Adipose tissue (tissue), 3 donors: ENCODE measurements around the gene RAB40C. TPM values are rescaled to one million over a fixed set of nuclear protein-coding genes. Genes with fewer than 3 reads are reported as not detected.
"Not testable (repeated sequence)": the region's sequence is repeated elsewhere in the genome, so short reads cannot be mapped to it uniquely, and the experiment has no call there.

Source experiments
- H3K27ac ChIP-seq: one replicate; pipeline ENCODE4 v1.5.1; 2013; ENCODE audit warnings: low read depth, low read length
- WGBS, 3 donors: extraction: QIAGEN DNeasy Blood & Tissue Kit; methylation state at CpG; one replicate each; pipeline ENCODE4 v1.1.7; 2013; 5-methylcytosine and 5-hydroxymethylcytosine counted together
- polyA plus RNA-seq, 3 donors: library from polyadenylated mRNA; stranded (reverse); fragments of 200-250 nt; gene quantifications; one replicate each; pipeline ENCODE4 v1.2.3, GENCODE V29; 2013
- donor health status: healthy with polysubstance abuse.
- donor health status: Bipolar disorder and iron deficiency.
- donor health status: healthy.

RAB40C gene
- polyA plus RNA-seq, 3 donors = 16.0 to 42.5 (median 21.2) TPM

GRCh38 chr16:596736-597060, 6.8 kb downstream of the RAB40C start:
- no peak overlapping the region for H3K27ac ChIP-seq
- 66 to 94% (median 92%) methylated on average over 12 of the region's 12 CpGs for WGBS, 3 donors

DNA sequence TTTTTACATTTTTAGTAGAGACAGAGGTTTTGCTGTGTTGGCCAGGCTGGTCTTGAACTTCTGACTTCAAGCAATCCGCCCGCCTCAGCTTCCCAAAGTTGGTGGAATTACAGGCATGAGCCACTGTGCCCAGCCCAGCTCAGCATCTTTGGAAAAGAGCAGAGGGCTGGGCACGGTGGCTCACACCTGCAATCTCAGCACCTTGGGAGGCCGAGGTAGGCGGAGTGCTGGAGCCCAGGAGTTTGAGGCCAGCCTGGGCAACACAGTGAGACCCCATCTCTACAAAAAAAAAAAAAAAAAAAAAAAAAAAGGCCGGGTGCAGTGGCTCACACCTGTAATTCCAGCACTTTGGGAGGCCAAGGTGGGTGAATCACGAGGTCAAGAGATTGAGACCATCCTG, 7.8 kb downstream of the RAB40C start:
- H3K27ac ChIP-seq = not testable (repeated sequence)
- whole genome bisulfite sequencing, 3 donors = 95 to 99% (median 98%) methylated on average over 6 to 7 of the region's 7 CpGs

DNA sequence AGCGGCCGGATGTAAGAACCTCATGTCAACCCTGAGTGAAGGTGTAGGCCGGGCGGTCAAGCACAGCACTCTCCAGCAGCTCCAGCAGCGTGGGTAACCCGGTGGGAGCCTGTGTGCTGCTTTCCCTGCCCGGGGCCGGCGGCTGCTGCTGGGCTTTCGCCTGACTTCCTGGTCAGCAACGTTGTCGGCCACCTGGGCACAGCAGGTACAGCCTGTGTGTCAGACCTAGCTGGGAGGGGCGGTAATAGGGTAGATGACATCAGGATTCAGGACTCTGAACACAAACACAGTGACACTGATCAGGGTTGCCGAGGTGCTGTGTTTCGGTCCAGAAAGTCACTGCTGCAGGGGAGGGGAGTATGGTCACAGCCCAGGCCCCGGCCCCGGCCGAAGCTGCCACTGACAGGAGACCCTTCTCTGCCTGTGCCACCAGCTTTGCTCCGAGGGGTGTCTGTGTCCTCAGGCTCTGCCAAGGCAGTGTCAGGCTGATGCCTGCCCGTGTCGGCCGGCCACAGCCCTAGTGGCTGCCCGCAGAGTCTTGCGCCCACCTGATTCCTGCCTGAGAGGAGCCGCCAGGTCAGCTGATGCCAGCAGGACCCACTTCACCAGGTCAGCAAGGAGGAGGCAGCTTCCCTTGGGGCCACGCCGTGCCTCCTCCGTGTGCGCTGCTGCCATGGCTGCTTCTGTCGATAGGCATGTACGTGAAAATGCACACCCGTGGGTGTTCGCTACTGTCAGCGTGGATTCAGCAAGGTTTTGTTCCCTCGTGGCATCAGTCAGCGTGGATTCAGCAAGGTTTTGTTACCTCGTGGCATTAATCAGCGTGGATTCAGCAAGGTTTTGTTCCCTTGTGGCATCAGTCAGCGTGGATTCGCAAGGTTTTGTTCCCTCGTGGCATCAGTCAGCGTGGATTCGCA, 9.2 kb downstream of the RAB40C start:
- WGBS, 3 donors = 95 to 97% (median 96%) methylated on average over 39 to 43 of the region's 43 CpGs
- no peak overlapping the region for H3K27ac ChIP-seq

DNA sequence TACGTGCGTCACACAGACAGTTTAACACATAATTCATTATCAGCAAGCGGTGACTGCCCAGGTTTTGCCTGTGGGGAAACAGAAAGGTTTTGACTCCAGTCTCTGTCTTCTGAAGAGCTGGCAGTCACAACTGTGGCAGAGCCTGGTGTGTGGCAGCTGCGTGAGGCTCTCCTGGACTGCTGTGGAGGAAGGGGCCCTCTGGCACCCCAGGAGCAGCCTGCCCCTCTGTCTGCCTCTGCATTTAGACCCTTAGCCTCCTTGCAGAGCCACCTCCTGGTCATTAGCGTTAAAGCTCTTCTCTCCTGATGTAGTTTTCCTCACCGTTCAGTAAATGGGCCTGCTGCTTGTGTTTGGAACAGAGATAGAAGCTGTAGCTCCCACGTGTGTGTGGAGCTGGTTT, 10.9 kb downstream of the RAB40C start:
- H3K27ac ChIP-seq = no peak overlapping the region
- 43 to 61% (median 59%) methylated on average over 7 of the region's 7 CpGs for WGBS, 3 donors

DNA sequence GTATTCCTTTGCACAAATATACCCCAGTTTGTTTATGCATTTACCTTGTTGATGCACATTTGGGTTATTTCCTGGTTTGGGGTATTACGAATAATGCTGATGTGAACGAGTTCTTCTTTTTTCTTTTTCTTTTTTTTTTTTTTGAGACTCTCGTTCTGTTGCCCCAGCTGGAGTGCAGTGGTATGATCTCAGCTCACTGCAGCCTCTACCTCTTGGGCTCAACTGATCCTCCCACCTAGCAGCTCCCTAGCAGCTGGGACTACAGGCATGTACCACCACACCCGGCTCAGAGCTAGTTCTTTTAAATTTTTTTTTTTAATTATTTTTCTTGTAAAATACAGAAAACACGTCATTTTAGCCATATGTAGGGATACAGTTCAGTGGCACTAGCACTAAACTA, 14.1 kb downstream of the RAB40C start:
- H3K27ac ChIP-seq = no peak overlapping the region
- 68 to 76% (median 74%) methylated on average over 5 of the region's 5 CpGs for WGBS, 3 donors

GRCh38 chr16:606656-607307, 16.9 kb downstream of the RAB40C start:
- WGBS, 3 donors = 91 to 97% (median 94%) methylated on average over 22 of the region's 22 CpGs
- H3K27ac ChIP-seq = no peak overlapping the region

DNA sequence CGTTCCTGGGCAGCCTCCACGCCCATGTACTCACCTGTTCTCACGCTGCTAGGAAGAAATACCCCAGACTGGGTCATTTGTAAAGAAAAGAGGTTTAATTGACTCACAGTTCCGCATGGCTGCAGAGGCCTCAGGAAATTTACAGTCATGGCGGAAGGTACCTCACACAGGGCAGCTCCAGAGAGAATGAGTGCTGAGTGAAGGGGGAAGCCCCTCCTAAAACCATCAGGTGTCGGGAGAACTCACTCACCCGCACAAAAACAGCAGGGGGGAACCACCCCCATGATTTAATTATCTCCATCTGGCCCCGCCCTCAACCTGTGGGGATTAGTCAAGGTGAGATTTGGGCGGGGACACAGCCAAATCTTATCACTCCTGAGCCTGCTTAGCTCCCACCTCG, 18.2 kb downstream of the RAB40C start:
- WGBS, 3 donors = 76 to 83% (median 77%) methylated on average over 10 of the region's 10 CpGs
- H3K27ac ChIP-seq = no peak overlapping the region

- WGBS, 3 donors = 88 to 93% (median 90%) methylated on average over 13 of the region's 13 CpGs
- no peak overlapping the region for H3K27ac ChIP-seq
Observed at GRCh38 chr16:609316-609715, 19.4 kb downstream of the RAB40C start.

GRCh38 chr16:609984-610383, 20.1 kb downstream of the RAB40C start:
- 86 to 91% (median 89%) methylated on average over 14 of the region's 14 CpGs for WGBS, 3 donors
- no peak overlapping the region for H3K27ac ChIP-seq

DNA sequence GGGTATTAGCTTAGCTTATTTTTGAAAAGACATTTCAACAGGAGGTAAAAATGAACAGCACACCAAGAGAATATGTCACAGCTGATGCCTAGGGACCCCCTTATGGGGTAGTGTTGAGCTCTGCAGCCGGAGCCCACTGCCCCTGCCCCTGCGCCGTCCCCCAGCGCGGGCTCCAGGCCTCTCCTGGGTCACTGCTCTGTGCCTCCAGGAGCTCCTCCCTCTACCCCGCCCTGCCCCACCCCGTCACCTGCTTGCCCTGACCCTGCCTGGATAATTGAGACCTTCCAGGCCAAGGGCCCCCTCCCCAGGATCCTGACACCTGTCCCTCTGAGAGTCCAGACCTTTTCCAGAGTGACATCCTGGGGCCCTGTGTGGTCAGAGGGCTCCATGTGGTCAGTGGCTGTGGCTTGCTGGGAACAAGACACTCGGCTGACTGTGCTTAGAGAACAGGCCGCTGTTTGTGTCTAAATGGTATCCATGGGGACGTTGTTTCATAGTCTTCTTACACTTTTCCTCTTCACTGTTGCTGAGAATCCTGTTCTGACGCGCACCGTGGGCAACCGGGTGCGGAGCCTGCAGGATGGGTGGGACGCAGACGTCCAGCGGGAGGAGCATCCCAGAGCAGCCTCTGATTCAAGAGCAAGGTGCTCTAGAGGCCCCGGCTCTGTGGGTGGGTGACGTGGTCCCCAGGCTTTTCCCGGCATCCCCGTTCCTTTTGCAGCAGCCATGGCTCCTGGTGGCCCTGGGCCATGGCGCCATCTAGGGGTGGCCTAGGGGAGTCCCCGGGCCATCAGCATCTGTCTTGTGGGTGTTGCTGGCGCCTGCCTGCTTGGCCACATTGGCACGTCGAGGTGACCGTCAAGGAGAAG, 20.9 kb downstream of the RAB40C start:
- H3K27ac ChIP-seq = no peak overlapping the region
- 58 to 69% (median 66%) methylated on average over 28 of the region's 28 CpGs for WGBS, 3 donors

DNA sequence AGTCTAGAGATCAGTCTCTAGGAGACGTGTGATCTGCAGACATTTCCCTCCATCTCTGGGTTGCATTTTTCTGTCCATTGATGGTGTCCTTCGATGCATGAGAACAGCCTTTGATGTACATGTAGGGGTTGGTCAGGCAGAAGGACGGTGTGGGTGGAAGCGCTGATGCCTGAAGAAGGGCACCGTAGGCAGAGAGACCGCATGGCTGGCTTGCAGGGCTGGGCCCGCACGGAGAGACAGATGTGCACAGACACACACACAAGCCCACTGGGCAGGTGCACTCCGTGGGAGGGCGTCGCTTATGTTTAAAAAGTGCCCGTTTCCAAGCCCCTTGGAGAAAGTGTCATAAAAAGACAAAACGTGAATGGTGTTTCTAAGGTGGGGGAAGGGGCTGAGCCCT, 25.3 kb downstream of the RAB40C start:
- no peak overlapping the region for H3K27ac ChIP-seq
- 86 to 96% (median 94%) methylated on average over 13 of the region's 13 CpGs for WGBS, 3 donors

GRCh38 chr16:616733-617586, 27.1 kb downstream of the RAB40C start:
- H3K27ac ChIP-seq = no peak overlapping the region
- 92 to 95% (median 94%) methylated on average over 39 of the region's 39 CpGs for WGBS, 3 donors

DNA sequence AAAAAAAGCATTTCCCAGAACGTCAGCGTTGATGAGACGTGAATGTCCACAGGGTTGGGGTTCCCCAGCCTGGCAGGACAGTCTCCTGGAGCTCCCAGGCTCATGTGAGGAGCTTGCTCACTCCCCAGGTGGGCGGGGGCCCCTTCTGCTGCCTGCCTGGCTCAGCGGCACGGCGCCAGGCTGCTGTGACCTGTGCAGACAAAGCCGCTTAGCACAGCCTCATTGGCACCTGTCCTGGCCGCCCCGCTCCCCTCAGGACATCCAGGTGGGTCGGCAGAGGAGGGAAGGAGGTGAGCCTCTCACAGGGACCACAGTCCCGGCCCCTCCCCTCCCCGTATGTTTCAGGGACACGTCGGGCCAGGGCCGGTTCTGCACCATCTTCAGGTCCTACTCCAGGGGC, 28.0 kb downstream of the RAB40C start:
- 90 to 92% (median 91%) methylated on average over 16 of the region's 16 CpGs for WGBS, 3 donors
- no peak overlapping the region for H3K27ac ChIP-seq

- 83 to 93% (median 93%) methylated on average over 20 of the region's 20 CpGs for WGBS, 3 donors
- no peak overlapping the region for H3K27ac ChIP-seq
Observed at GRCh38 chr16:619476-620100, 29.7 kb downstream of the RAB40C start.

DNA sequence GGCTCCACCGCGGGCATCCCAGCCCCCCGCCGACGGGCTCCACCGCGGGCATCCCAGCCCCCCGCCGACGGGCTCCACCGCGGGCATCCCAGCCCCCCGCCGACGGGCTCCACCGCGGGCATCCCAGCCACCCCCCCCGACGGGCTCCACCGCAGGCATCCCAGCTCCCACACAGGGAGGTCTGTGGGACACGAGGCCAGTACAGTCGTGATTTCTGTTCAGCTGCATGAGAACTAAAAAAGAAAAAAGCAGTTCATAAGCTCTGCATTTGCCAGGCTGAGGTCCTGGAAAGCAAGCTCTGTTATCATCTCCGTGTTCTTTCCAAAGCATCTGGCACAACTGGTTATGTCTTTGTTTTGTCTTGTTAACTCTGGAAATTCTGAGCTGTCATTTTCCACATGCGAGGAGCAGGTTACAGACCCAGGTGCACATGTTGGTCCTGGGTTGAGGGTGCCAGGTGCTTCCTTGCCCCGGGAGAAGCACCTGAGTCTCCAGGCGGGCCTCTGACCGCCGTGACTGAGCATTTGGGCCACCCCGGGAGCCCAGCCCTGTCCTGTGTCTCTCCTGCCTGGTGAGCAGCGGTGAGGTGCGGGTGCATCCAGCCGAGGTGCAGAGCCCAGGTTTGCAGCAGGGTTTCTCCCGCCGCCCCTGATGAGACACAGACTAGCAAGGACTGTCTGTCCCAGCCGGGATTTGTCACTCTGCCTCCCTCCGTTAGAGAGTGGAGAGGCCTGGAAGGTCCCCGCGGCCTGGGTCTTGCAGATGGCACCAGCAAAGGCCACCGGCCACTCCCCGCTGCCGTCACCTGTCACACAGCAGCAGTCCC, 31.0 kb downstream of the RAB40C start:
- no peak overlapping the region for H3K27ac ChIP-seq
- WGBS, 3 donors = 87 to 90% (median 87%) methylated on average over 36 to 41 of the region's 41 CpGs

GRCh38 chr16:621526-622105, 31.8 kb downstream of the RAB40C start:
- WGBS, 3 donors = 75 to 85% (median 76%) methylated on average over 21 of the region's 21 CpGs
- H3K27ac ChIP-seq = no peak overlapping the region

GRCh38 chr16:622920-623280, 33.0 kb downstream of the RAB40C start:
- 95 to 97% (median 97%) methylated on average over 17 of the region's 17 CpGs for WGBS, 3 donors
- no peak overlapping the region for H3K27ac ChIP-seq
